KOPT-K1 (cell line): ENCODE measurements around the gene MRPL51.

Experiments used
- H3K27ac ChIP-seq: fragments of 200-600 bp; sonication (generic); 2 replicates; pipeline ENCODE4 v1.5.1; 2016; ENCODE audit warnings: antibody characterized with exemption, mild to moderate bottlenecking, low read depth, low read length; ENCODE audit not compliant: poor library complexity, severe bottlenecking
- H3K36me3 ChIP-seq: fragments of 200-600 bp; sonication (generic); 2 replicates; pipeline ENCODE4 v1.5.1; 2017; ENCODE audit warnings: antibody characterized with exemption, mild to moderate bottlenecking, low read length, moderate library complexity; ENCODE audit not compliant: insufficient read depth
- H3K9me3 ChIP-seq: fragments of 200-600 bp; sonication (generic); 2 replicates; pipeline ENCODE4 v1.5.1; 2017; ENCODE audit warnings: antibody characterized with exemption, low read length, mild to moderate bottlenecking; ENCODE audit not compliant: insufficient read depth, poor library complexity, severe bottlenecking

MRPL51 gene

GRCh38 chr12:6462234-6462995, 30.6 kb downstream of the MRPL51 start:
- Histone ChIP-seq H3K27ac (peak overlapping the region; percentile 95), H3K36me3 (peaks cover 91% of the 10 kb centered on the region)

DNA sequence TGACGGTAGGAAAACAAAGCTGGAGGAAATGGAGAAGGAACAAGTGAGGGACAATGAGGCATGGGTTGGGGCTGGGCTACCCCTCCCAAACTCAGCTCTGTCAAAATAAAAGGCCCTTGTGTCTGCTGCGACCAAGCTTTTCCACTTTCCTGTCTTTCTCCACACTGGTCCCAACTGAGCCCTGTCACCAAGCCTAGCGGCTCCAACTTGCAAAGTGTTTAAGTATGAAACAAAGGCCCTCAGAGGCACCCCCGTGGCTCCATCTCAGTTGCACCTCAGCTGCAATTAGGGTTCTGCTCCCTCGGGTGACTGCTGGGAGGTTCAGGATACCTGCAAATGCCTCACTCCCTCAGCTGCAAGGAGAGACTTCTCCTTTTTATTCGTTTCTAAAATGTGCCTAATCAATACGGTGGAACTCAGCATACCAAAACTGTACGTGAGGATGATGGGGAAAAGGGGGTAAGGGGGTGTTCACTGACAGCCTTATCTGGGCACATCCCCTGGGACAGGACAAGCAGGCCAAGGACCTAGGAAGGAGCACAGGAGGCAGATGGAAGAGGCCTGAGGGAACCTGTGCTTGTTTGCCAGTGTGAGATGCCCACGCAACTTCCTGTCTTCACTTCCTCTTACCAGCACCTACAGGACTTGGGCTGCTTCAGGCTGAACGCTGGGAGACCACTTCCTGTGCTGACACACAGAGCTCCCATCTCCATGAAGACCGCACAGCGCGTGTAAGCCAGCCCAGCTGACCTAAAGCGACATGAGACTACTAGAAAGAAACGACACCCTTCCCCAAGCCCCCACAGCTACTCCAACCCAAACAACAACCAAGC, 31.4 kb downstream of the MRPL51 start:
- Histone ChIP-seq H3K36me3 (peaks cover 93% of the 10 kb centered on the region), H3K27ac (peak overlapping the region; percentile 95), H3K9me3 (no peaks in the 10 kb centered on the region)

More at GRCh38 chr12:6462234-6462995, 30.6 kb downstream of the MRPL51 start:
- no peaks in the 10 kb centered on the region for H3K9me3 ChIP-seq

GRCh38 chr12:6460751-6461371, 32.2 kb downstream of the MRPL51 start:
- Histone ChIP-seq H3K36me3 (peaks cover 92% of the 10 kb centered on the region), H3K27ac (peak overlapping the region; percentile 95), H3K9me3 (no peaks in the 10 kb centered on the region)

DNA sequence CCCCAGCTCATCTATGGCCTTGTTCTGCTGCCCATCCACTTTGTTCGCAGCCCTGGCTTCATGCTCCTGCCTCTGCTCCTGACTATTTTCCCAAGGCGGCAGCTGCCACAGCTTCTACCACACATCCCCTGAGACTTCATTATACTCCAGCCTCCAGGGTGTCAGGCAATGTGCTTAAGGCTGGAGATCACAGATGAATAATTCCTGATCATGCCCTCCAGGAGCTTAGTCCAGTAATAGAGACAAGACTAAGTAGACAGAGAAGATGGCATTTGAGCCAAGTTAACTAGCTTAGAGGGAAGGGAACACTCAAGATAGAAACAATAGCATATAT, 34.1 kb downstream of the MRPL51 start:
- Histone ChIP-seq H3K9me3 (no peaks in the 10 kb centered on the region), H3K27ac (no peak overlapping the region), H3K36me3 (peaks cover 88% of the 10 kb centered on the region)

- Histone ChIP-seq H3K27ac (no peak overlapping the region), H3K9me3 (no peaks in the 10 kb centered on the region), H3K36me3 (peaks cover 88% of the 10 kb centered on the region)
Observed at GRCh38 chr12:6458281-6459003, 34.6 kb downstream of the MRPL51 start.

DNA sequence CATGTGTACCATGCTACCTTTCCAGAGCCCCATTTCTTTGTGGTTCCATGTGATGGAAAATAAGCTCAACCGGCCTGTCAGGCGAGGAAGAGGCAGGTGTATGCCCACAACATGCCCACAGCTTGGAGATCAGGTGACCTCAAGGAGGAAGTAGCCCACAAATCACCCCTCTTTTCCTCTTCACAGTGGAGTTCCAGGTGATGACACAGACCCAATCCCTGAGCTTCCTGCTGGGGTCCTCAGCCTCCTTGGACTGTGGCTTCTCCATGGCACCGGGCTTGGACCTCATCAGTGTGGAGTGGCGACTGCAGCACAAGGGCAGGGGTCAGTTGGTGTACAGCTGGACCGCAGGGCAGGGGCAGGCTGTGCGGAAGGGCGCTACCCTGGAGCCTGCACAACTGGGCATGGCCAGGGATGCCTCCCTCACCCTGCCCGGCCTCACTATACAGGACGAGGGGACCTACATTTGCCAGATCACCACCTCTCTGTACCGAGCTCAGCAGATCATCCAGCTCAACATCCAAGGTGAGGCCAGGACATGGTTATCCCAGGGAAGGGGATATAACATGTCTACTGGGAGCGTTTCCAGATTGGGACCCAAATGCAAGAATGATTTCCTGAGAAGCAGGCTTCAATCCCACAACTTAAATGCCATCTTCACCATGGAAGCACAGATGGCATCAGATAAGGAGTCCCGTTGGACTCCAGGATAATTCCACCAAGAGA, 35.7 kb downstream of the MRPL51 start:
- Histone ChIP-seq H3K27ac (peak overlapping the region; percentile 9), H3K36me3 (peaks cover 81% of the 10 kb centered on the region), H3K9me3 (no peaks in the 10 kb centered on the region)

DNA sequence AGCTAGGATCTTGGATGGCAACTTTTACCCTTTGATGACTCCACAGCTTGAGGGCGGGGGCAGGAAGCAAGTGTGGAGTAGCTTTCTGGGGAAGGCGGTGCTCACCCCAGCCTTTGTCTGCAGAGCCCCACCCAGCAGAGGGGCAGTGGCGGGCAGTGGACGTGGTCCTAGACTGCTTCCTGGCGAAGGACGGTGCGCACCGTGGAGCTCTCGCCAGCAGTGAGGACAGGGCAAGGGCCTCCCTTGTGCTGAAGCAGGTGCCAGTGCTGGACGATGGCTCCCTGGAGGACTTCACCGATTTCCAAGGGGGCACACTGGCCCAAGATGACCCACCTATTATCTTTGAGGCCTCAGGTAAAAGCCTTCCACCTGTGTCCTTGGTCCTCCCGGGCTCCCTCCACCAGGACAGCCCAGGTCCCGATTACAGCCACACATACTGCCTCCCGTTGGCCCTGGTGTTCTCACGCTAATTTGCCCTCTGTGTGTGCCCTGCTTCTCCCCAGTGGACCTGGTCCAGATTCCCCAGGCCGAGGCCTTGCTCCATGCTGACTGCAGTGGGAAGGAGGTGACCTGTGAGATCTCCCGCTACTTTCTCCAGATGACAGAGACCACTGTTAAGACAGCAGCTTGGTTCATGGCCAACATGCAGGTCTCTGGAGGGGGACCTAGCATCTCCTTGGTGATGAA, 40.0 kb downstream of the MRPL51 start:
- Histone ChIP-seq H3K9me3 (no peaks in the 10 kb centered on the region), H3K27ac (peak overlapping the region; percentile 98), H3K36me3 (peaks cover 46% of the 10 kb centered on the region)

- Histone ChIP-seq H3K9me3 (no peaks in the 10 kb centered on the region), H3K36me3 (peaks cover 39% of the 10 kb centered on the region)
Observed at GRCh38 chr12:6452245-6452943, 40.7 kb downstream of the MRPL51 start.

DNA sequence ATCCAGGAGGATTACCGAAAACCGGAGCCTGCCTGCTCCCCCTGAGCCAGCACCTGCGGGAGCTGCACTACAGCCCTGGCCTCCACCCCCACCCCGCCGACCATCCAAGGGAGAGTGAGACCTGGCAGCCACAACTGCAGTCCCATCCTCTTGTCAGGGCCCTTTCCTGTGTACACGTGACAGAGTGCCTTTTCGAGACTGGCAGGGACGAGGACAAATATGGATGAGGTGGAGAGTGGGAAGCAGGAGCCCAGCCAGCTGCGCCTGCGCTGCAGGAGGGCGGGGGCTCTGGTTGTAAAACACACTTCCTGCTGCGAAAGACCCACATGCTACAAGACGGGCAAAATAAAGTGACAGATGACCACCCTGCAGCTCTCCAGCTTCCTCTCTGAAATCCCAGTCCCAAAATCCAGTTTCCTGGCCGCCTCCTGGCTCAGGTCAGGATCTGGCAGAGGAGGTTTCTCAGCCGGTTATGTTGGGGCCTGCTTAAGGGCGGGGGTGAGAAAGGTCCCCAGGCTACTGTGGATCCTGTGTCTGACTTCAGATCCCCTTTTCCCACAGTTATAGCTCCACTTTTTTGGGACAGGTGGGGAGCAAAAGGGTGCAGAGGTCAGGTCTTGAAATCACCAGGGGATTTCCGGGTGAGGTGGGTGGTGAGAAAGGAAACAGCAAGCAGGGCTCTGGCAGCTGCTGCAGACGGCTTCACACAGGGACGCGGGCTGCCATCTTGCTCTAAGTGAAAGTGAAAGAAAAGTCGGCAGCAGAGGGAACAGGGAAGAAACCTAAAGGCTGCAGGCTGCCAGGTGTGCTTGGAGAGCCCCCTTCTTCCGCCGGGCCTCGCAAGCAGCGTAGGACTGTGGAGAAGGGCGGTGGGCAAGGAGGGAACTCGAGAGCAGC, 41.5 kb downstream of the MRPL51 start, which contains the start of gene TAPBPL:
Gene TAPBPL, plus strand, starts transcription at position 695 of the 897 bp plus-strand sequence. CDS start 207 bp downstream, outside the sequence.
- Histone ChIP-seq H3K27ac (peak within 1 kb of the TSS; percentile 98), H3K36me3 (peaks cover 34% of the 10 kb centered on the region), H3K9me3 (no peaks in the 10 kb centered on the region)

More at GRCh38 chr12:6452245-6452943, 40.7 kb downstream of the MRPL51 start:
- H3K27ac ChIP-seq: peak overlapping the region; percentile 98

DNA sequence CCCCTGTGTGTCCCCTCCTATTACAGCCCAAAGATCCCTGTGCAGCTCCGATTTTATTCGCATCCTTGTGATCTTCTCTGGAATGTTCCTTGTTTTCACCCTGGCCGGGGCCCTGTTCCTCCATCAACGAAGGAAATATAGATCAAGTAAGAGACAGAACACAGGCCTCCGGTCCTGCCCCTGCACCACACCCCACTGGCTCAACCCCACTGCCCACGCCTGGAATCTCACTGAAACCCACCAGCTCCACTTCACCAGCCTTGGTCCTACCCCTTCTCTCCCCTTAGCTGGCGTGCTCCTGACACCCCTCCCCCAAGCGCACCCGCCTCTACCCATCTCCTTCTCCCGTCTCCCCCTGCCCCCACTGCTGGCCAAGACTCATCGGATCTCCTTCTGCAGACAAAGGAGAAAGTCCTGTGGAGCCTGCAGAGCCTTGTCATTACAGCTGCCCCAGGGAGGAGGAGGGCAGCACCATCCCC, 42.2 kb downstream of the MRPL51 start:
- Histone ChIP-seq H3K27ac (peak overlapping the region; percentile 98), H3K36me3 (peaks cover 28% of the 10 kb centered on the region), H3K9me3 (no peaks in the 10 kb centered on the region)

GRCh38 chr12:6450091-6450868, 42.8 kb downstream of the MRPL51 start:
- Histone ChIP-seq H3K27ac (peak overlapping the region; percentile 98), H3K9me3 (no peaks in the 10 kb centered on the region), H3K36me3 (peaks cover 26% of the 10 kb centered on the region)
